ENCODE measurements around the gene CEP85L. TPM values are rescaled to one million over a fixed set of nuclear protein-coding genes. Genes with fewer than 3 reads are reported as not detected.

CEP85L gene
- total RNA-seq, 4 donors from 2014 or later: 2.3 to 7.0 (median 6.6) TPM

- DNase-seq (ENCODE audit: low spot score in 2 of 2): no peak
- intact Hi-C loops (cut with DNase I; ENCODE audit: low total_unique reads): no loop called here
- no peak for TF ChIP-seq POLR2A (IDR thresholded peaks at IDR 0.05)
- no peak for TF ChIP-seq CTCF (IDR thresholded peaks at IDR 0.05)
- no peak overlapping the region for H3K4me3 ChIP-seq (ENCODE audit: low read depth, poor library complexity, severe bottlenecking)
- 94 to 99% methylated on average over 7 of the region's 7 CpGs for WGBS, 2 donors
These were observed 29.5 kb downstream of the CEP85L start for GRCh38 chr6:118621799-118622470.

GRCh38 chr6:118620202-118620601 is 31.2 kb downstream of the CEP85L start:
- no peak overlapping the region for H3K4me3 ChIP-seq (ENCODE audit: low read depth, poor library complexity, severe bottlenecking)
- intact Hi-C loops (cut with DNase I; ENCODE audit: low total_unique reads): no loop called here
- 94 to 95% methylated on average over 4 of the region's 4 CpGs for WGBS, 2 donors
- no peak for TF ChIP-seq CTCF (IDR thresholded peaks at IDR 0.05)
- TF ChIP-seq POLR2A (IDR thresholded peaks at IDR 0.05): no peak
- no peak for DNase-seq (ENCODE audit: low spot score in 2 of 2)

GRCh38 chr6:118618676-118619377 is 32.6 kb downstream of the CEP85L start:
- TF ChIP-seq POLR2A (IDR thresholded peaks at IDR 0.05): no peak
- TF ChIP-seq CTCF (IDR thresholded peaks at IDR 0.05): peak in 1 of 3 donors; percentile 70
- intact Hi-C loops (cut with DNase I; ENCODE audit: low total_unique reads): no loop called here
- DNase-seq (ENCODE audit: low spot score in 2 of 2): peak; percentile 28 to 89
- no peak overlapping the region for H3K4me3 ChIP-seq (ENCODE audit: low read depth, poor library complexity, severe bottlenecking)
- WGBS, 2 donors: 52 to 59% methylated on average over 13 to 15 of the region's 15 CpGs

- intact Hi-C loops (cut with DNase I; ENCODE audit: low total_unique reads): no loop called here
- H3K4me3 ChIP-seq (ENCODE audit: low read depth, poor library complexity, severe bottlenecking): no peak overlapping the region
- no peak for DNase-seq (ENCODE audit: low spot score in 2 of 2)
- 77 to 84% methylated on average over 11 of the region's 11 CpGs for WGBS, 2 donors
- TF ChIP-seq POLR2A (IDR thresholded peaks at IDR 0.05) (no peak), CTCF (IDR thresholded peaks at IDR 0.05) (no peak)
These were observed 34.0 kb downstream of the CEP85L start for GRCh38 chr6:118617417-118617816.

- WGBS, 2 donors: 94 to 96% methylated on average over 3 of the region's 3 CpGs
- intact Hi-C loops (cut with DNase I; ENCODE audit: low total_unique reads): no loop called here
- H3K4me3 ChIP-seq (ENCODE audit: low read depth, poor library complexity, severe bottlenecking): no peak overlapping the region
- TF ChIP-seq CTCF (IDR thresholded peaks at IDR 0.05): no peak
- no peak for TF ChIP-seq POLR2A (IDR thresholded peaks at IDR 0.05)
- DNase-seq (ENCODE audit: low spot score in 2 of 2): no peak
These were observed 40.1 kb downstream of the CEP85L start for GRCh38 chr6:118611334-118611733.
